DOHH2 (cell line): ENCODE data around the gene OLIG2.

Experiments used
- CTCF ChIP-seq: fragments of 200-600 bp; sonication (generic); IDR thresholded peaks from one replicate; pipeline ENCODE4 v1.5.1; 2014; ENCODE audit warnings: antibody characterized with exemption, mild to moderate bottlenecking, low read depth, low read length; ENCODE audit not compliant: poor library complexity, severe bottlenecking
- EZH2phosphoT487 ChIP-seq: fragments of 200-600 bp; sonication (generic); IDR thresholded peaks from 2 replicates; pipeline ENCODE4 v1.6.1; 2017; ENCODE audit warnings: borderline replicate concordance, mild to moderate bottlenecking, antibody characterized with exemption, low read length, moderate library complexity, mixed read lengths

GRCh38 chr21:33015096-33015495, 10.6 kb upstream of the OLIG2 start:
- no peak for TF ChIP-seq CTCF
- TF ChIP-seq EZH2phosphoT487 = no peak
